ENCODE data around the gene GMDS. TPM values are rescaled to one million over a fixed set of nuclear protein-coding genes. Genes with fewer than 3 reads are reported as not detected.

The GMDS gene
- total and polyA plus RNA-seq, 2 of the 13 experiments (the other 11 are each of a cell fraction or from before 2014, with no cell fraction given): 64.4 to 112 TPM

DNA sequence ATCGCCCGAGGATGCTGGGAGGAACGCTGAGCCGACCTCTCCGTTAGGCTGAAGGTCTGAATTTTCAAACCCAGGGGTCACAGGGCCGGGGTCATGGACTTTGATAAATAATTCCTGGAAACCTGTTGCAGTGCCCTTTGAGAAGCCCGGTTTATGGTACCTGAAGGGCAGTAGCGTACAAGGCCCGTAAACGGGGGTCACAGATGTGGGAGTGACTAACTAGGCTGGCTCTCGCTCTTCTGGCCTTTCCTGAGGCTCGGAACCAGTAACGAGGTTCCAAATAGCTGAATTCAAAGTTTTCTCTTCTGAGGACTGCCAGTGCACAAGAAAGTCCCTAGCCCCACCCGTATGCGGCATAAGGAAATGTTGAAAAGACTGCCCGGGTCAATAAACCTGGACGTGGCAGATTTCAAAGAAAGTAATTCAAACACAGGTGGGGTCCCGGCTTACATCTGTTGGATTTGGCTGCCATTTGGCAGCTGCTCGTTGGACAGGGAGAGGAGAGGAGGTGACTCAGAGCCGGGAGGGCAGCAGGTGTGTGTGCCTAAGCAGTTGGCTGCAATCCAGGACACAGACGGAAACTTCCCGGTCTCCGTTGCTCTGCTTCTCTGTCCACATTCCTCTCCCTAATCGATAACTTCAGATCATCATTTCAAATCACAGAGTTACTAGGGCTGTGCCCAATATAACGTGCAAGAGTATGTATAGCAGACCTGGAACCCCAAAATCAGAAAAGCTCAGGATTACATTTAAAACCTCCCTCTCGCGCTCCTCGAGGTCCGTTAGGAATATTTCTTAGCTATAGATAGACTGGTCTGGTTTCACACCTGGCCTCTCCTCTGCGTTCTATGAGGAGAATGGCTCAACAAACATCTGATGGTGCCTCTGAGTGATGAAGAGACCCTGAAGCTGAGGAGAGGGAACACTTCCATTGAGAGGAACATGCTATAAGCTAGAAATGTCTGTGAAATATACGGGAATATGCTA is 765 bp upstream of the GMDS start (continued):
- TF ChIP-seq ZSCAN21 (CRISPR knock-in tag; IDR thresholded peaks at IDR 0.05; ENCODE audit: borderline replicate concordance) (no peak), ZNF614 (CRISPR knock-in tag; IDR thresholded peaks at IDR 0.05; ENCODE audit: borderline replicate concordance) (peak; percentile 15; the same call in 1 of the 2 replicates), CENPBD1 (CRISPR knock-in tag; IDR thresholded peaks at IDR 0.05; ENCODE audit: borderline replicate concordance, low read depth) (0 out of 2 replicates have a peak, but pooled peaks have one; percentile 12), CBX5 (CRISPR knock-in tag; IDR thresholded peaks at IDR 0.05; ENCODE audit: borderline replicate concordance) (no peak; the same call in 1 of the 2 replicates), ZFP62 (CRISPR knock-in tag; IDR thresholded peaks at IDR 0.05) (no peak), SMARCE1 (IDR thresholded peaks at IDR 0.05; ENCODE audit: borderline replicate concordance) (no peak), E2F2 (CRISPR knock-in tag; IDR thresholded peaks at IDR 0.05; ENCODE audit: borderline replicate concordance) (no peak), KAT7 (CRISPR knock-in tag; IDR thresholded peaks at IDR 0.05; ENCODE audit: borderline replicate concordance) (no peak; the same call in 1 of the 2 replicates), NFKBIZ (CRISPR knock-in tag; IDR thresholded peaks at IDR 0.05) (no peak; the same call in 1 of the 2 replicates), ZNF441 (CRISPR knock-in tag; IDR thresholded peaks at IDR 0.05; ENCODE audit: borderline replicate concordance) (peak; percentile 71), PITX1 (CRISPR knock-in tag; IDR thresholded peaks at IDR 0.05) (peak; percentile 82), ZNF431 (CRISPR knock-in tag; IDR thresholded peaks at IDR 0.05; ENCODE audit: borderline replicate concordance, low read depth) (peak; percentile 40), RELA (CRISPR knock-in tag; IDR thresholded peaks at IDR 0.05) (no peak), ZNF136 (CRISPR knock-in tag; IDR thresholded peaks at IDR 0.05; ENCODE audit: low read depth) (0 out of 2 replicates have a peak, but pooled peaks have one; percentile 57), NFIB (CRISPR knock-in tag; IDR thresholded peaks at IDR 0.05; ENCODE audit: borderline replicate concordance) (no peak), ZNF24 (IDR thresholded peaks at IDR 0.05) (no peak), SALL1 (CRISPR knock-in tag; IDR thresholded peaks at IDR 0.05) (peak; percentile 80), ZNF549 (CRISPR knock-in tag; IDR thresholded peaks at IDR 0.05) (no peak), CBX1 (IDR thresholded peaks at IDR 0.05; ENCODE audit: low read depth) (peak; percentile 45)
- TF ChIP-seq, protein P1, sequence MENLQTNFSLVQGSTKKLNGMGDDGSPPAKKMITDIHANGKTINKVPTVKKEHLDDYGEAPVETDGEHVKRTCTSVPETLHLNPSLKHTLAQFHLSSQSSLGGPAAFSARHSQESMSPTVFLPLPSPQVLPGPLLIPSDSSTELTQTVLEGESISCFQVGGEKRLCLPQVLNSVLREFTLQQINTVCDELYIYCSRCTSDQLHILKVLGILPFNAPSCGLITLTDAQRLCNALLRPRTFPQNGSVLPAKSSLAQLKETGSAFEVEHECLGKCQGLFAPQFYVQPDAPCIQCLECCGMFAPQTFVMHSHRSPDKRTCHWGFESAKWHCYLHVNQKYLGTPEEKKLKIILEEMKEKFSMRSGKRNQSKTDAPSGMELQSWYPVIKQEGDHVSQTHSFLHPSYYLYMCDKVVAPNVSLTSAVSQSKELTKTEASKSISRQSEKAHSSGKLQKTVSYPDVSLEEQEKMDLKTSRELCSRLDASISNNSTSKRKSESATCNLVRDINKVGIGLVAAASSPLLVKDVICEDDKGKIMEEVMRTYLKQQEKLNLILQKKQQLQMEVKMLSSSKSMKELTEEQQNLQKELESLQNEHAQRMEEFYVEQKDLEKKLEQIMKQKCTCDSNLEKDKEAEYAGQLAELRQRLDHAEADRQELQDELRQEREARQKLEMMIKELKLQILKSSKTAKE (CRISPR knock-in tag; IDR thresholded peaks at IDR 0.05; ENCODE audit: borderline replicate concordance): no peak
- TF ChIP-seq, protein P2, sequence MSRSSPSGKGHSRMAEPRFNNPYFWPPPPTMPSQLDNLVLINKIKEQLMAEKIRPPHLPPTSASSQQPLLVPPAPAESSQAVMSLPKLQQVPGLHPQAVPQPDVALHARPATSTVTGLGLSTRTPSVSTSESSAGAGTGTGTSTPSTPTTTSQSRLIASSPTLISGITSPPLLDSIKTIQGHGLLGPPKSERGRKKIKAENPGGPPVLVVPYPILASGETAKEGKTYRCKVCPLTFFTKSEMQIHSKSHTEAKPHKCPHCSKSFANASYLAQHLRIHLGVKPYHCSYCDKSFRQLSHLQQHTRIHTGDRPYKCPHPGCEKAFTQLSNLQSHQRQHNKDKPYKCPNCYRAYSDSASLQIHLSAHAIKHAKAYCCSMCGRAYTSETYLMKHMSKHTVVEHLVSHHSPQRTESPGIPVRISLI (CRISPR knock-in tag; IDR thresholded peaks at IDR 0.05; ENCODE audit: borderline replicate concordance): no peak; the same call in 1 of the 2 replicates
- TF ChIP-seq, protein P3, sequence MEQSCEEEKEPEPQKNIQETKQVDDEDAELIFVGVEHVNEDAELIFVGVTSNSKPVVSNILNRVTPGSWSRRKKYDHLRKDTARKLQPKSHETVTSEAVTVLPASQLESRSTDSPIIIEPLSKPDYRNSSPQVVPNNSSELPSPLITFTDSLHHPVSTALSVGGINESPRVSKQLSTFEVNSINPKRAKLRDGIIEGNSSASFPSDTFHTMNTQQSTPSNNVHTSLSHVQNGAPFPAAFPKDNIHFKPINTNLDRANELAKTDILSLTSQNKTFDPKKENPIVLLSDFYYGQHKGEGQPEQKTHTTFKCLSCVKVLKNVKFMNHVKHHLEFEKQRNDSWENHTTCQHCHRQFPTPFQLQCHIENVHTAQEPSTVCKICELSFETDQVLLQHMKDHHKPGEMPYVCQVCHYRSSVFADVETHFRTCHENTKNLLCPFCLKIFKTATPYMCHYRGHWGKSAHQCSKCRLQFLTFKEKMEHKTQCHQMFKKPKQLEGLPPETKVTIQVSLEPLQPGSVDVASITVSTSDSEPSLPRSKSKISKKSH (CRISPR knock-in tag; IDR thresholded peaks at IDR 0.05; ENCODE audit: borderline replicate concordance): no peak
